Hematopoietic multipotent progenitor cell treated with erythropoietin and hydrocortisone succinate and interleukin-3 and kit ligand, for 6 days (in vitro differentiated cells): ENCODE results near the gene NTSR1.

Source experiments
- DNase-seq: peaks from one replicate; pipeline ENCODE4 v3.0.0-alpha.2; 2015

Gene NTSR1

GRCh38 chr20:62741191-62741691 lies 32.6 kb downstream of the NTSR1 start:
- DNase-seq: no peak

- no peak for DNase-seq
Observed at GRCh38 chr20:62741701-62742491, 33.3 kb downstream of the NTSR1 start.

- DNase-seq: no peak
Observed at GRCh38 chr20:62742550-62742949, 33.9 kb downstream of the NTSR1 start.

- DNase-seq: no peak
Observed at GRCh38 chr20:62742979-62743776, 34.5 kb downstream of the NTSR1 start.

DNA sequence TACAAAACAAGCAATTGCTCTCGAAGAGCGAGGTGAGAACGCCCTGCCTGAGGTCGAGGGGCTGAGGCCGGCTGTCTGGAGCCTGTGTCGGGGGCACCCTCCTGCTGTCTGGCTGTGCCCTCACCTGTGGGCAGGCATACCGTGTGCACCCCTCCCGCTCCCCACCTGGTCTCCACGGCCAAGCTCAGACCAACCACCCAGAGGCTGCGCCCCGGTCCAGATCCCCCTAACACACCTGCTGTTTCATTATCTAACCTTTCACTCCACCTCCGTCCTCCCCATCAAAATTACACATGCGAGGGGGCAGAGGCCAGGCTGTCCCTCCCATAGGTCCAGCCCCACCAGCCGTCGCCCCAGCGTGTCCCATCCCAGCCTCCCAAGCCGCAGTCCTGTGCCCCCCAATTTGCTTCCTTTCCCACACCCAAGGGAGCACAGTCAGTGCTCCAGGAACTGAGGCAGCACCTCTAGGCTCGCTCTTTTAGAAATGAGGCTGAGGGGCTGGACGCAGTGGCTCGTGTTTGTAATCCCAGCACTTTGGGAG lies 35.2 kb downstream of the NTSR1 start:
- DNase-seq: no peak

GRCh38 chr20:62744741-62745191 lies 36.1 kb downstream of the NTSR1 start:
- DNase-seq: no peak

DNA sequence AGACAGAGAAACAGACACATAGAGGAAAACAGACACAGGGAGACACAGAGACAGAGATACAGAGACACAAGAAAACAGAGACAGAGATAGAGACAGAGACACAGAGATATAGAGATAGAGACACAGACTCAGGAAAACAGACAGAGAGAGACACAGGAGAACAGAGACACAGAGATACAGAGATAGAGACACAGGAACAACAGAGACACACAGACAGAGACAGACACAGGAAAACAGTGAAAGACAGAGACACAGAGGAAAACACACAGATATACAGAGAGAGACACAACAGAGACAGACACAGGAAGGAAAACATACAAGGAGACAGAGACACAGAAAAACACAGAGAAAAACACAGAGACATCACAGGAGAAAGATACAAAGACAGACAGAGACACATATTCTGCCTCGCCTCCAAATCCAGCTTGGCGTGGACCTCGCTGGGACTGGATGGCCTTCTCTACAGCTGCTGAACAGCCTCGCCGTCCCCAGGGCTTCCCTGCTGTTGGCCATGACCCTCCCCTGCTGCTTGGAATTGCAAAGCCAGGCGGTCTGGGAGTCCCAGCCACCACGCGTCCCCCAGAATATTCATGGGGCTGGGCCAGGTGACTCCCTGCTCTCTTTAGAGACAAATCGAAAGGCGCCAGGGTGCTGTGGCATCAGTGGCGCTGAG lies 36.8 kb downstream of the NTSR1 start:
- no peak for DNase-seq

DNA sequence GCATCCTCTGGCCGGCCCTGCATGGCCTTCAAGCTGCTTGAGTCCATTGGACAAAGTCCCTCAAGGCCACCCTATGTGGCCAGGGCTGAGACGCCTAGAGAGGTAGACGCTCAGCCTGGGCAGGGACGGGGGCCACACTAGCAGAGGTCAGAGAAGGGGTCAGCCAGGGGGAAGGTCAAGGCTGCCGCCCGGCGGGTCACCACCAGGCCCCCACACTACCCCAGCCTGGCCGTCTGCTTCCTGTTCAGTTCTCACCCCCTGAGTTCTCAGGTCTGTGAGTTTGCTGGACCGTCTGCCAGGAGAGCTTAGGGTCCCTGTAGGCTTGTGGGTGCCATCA lies 37.3 kb downstream of the NTSR1 start:
- DNase-seq: no peak

GRCh38 chr20:62748311-62748710 lies 39.7 kb downstream of the NTSR1 start:
- DNase-seq: no peak

- DNase-seq: no peak
Observed at GRCh38 chr20:62749851-62750445, 41.3 kb downstream of the NTSR1 start.

GRCh38 chr20:62751551-62752150 lies 43.0 kb downstream of the NTSR1 start:
- DNase-seq: no peak

GRCh38 chr20:62752181-62752670 lies 43.6 kb downstream of the NTSR1 start:
- no peak for DNase-seq

DNA sequence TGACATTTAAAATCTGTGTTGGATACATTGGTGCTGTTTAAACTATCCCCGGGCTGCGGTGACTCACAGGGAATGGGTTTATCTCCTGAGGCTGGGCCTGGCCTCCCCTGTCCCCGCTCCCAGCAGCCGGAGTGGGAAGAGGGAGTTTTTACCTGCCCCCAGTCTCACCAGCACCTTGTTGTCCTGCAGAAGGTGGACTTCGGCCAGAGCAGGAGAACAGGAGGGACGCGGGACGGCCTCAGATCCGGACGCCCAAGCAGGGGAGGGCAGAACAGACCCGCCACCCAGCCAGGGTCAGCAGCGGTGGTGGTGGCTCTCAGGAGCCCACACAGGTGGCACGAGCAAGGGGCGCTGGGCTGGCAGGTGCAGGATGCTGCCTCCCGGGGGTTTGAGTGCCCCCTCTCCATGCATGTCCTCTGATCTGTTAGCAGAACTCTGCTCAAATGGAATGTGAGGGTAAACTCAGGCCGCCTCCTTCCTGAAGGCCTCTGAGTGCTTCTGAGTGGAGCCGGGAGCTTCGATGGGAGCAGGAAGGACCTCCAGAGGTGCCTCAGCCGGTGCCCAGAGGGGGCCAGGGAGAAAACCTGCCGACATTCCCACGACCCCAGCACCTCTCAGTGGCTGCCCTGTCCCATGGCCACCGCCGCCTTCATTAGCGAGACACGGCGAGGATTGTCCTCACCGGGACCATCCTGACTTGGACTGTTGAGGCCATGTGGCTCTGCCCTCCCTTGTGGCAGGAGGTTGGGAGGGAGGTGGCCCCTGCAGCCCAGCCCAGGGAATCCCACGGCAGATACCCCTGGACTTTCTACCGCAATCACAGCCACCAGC lies 44.2 kb downstream of the NTSR1 start:
- DNase-seq: no peak

- no peak for DNase-seq
Observed at GRCh38 chr20:62753626-62754025, 45.0 kb downstream of the NTSR1 start.

GRCh38 chr20:62754122-62754990 lies 45.7 kb downstream of the NTSR1 start:
- no peak for DNase-seq

DNA sequence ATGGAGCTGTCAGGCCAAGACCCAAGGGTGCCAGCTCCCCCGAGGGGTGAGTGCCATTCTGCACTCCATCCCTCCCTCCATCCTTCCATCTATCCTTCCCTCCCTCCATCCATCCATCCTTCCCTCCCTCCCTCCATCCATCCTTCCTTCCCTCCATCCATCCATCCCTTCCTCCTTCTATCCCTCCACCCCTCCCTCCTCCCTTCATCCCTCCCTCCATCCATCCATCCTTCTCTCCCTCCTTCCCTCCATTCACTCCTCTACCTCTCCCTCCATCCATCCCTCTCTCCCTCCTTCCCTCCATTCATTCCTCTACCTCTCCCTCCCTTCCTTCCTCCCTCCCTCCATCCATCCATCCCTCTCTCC lies 46.3 kb downstream of the NTSR1 start:
- no peak for DNase-seq

GRCh38 chr20:62755817-62756724 lies 47.4 kb downstream of the NTSR1 start:
- DNase-seq: no peak

DNA sequence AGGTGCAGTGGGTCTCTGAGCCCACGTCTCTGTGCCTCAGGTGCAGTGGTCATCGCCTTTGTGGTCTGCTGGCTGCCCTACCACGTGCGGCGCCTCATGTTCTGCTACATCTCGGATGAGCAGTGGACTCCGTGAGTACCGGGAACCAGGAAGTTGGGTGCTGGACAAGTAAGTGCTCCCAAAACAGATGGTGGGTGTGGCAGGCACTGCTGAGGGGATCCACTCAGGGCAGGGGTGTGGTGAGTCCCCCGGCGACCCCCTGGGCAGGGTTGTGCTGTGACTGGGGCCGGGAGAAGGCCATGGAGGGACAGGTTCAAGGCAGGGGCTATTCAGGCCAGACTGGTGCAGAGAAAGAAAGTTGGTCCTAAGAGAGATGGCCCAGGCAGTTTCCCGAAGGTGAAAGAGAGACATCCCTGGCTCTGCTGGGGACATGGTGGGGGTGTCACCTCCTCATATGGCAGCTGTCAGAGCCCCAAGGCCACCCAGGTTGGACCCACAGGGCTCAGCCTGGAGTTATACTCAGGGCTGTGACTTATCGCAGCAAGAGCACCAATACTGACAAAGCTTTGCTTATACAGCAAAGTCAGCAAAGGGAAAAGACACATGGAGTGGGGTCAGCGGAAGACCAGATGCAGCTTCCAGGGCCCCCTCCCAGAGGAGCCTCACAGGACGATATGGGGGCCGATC lies 49.7 kb downstream of the NTSR1 start:
- no peak for DNase-seq
